Liver (tissue), 9 donors: ENCODE data around the gene AGBL4. TPM values are rescaled to one million over a fixed set of nuclear protein-coding genes. Genes with fewer than 3 reads are reported as not detected.

Experiments used
- DNase-seq: peaks from one replicate; pipeline ENCODE4 v3.0.0-alpha.2; 2017; ENCODE audit warnings: low spot score
- H3K27ac ChIP-seq, 2 donors: one replicate each; pipeline ENCODE4 v1.7.0; 2013; ENCODE audit warnings: inconsistent platforms in 2 of 2, low read length in 2 of 2, control low read depth in 1 of 2, low read depth in 1 of 2, mild to moderate bottlenecking in 1 of 2
- H3K27me3 ChIP-seq, 4 donors: one replicate each; pipeline versions ENCODE4 v1.6.1 to v1.7.0; 2013; ENCODE audit warnings: low read length in 3 of 4, inconsistent platforms in 1 of 4, mild to moderate bottlenecking in 1 of 4, moderate library complexity in 1 of 4; ENCODE audit not compliant: control insufficient read depth in 4 of 4, insufficient read depth in 4 of 4
- H3K36me3 ChIP-seq, 4 donors: one replicate each; pipeline versions ENCODE4 v1.6.1 to v1.7.0; 2013; ENCODE audit warnings: low read length in 3 of 4, mild to moderate bottlenecking in 3 of 4, low read depth in 1 of 4, moderate library complexity in 1 of 4; ENCODE audit not compliant: control insufficient read depth in 4 of 4, insufficient read depth in 3 of 4
- H3K4me1 ChIP-seq, 4 donors: one replicate each; pipeline versions ENCODE4 v1.6.1 to v1.7.0; 2013; ENCODE audit warnings: low read length in 3 of 4, mild to moderate bottlenecking in 3 of 4, moderate library complexity in 1 of 4; ENCODE audit not compliant: control insufficient read depth in 4 of 4, insufficient read depth in 4 of 4
- H3K4me3 ChIP-seq, 3 donors: one replicate each; pipeline versions ENCODE4 v1.6.1 to v1.7.0; 2013; ENCODE audit warnings: low read length in 3 of 3, control low read depth in 1 of 3, low read depth in 1 of 3, mild to moderate bottlenecking in 1 of 3
- H3K9ac ChIP-seq, 2 donors: one replicate each; pipeline ENCODE4 v1.7.0; 2013; ENCODE audit warnings: low read length in 2 of 2, mild to moderate bottlenecking in 2 of 2, moderate library complexity in 2 of 2, control low read depth in 1 of 2, low read depth in 1 of 2
- H3K9me3 ChIP-seq, 4 donors: one replicate each; pipeline versions ENCODE4 v1.6.1 to v1.7.0; 2013; ENCODE audit warnings: low read length in 3 of 4; ENCODE audit not compliant: control insufficient read depth in 4 of 4
- ATF3 ChIP-seq: IDR thresholded peaks from 2 replicates; pipeline ENCODE4 v1.6.1; 2016; ENCODE audit warnings: antibody characterized with exemption
- CTCF ChIP-seq: fragments of 150-350 bp; IDR thresholded peaks from 2 replicates; pipeline ENCODE4 v1.5.1; 2017; ENCODE audit warnings: improper control_type of control experiment, low read depth, low read length; ENCODE audit not compliant: missing input control
- FOXA1 ChIP-seq: IDR thresholded peaks from 2 replicates; pipeline ENCODE4 v1.6.1; 2016; ENCODE audit warnings: antibody characterized with exemption
- FOXA2 ChIP-seq: IDR thresholded peaks from 2 replicates; pipeline ENCODE4 v1.6.1; 2016; ENCODE audit warnings: antibody characterized with exemption
- GABPA ChIP-seq, 2 donors: IDR thresholded peaks in 1 of 2; conservative IDR thresholded peaks in 1 of 2; 2 replicates each; pipeline ENCODE4 v1.6.1; 2016; ENCODE audit warnings: antibody characterized with exemption in 2 of 2, mild to moderate bottlenecking in 1 of 2, moderate library complexity in 1 of 2
- HNF4A ChIP-seq, 2 donors: conservative IDR thresholded peaks; 2 replicates each; pipeline ENCODE4 v1.6.1; 2016; ENCODE audit warnings: antibody characterized with exemption in 2 of 2, mild to moderate bottlenecking in 2 of 2
- JUND ChIP-seq, 2 donors: IDR thresholded peaks; 2 replicates each; pipeline ENCODE4 v1.6.1; 2016; ENCODE audit warnings: antibody characterized with exemption in 2 of 2
- NR2F2 ChIP-seq: IDR thresholded peaks from 2 replicates; pipeline ENCODE4 v1.6.1; 2016; ENCODE audit warnings: antibody characterized with exemption
- RAD21 ChIP-seq, 2 donors: IDR thresholded peaks; 2 replicates each; pipeline ENCODE4 v1.6.1; 2016; ENCODE audit warnings: antibody characterized with exemption in 2 of 2, mild to moderate bottlenecking in 2 of 2
- REST ChIP-seq: IDR thresholded peaks from 2 replicates; pipeline ENCODE4 v1.6.1; 2016; ENCODE audit warnings: antibody characterized with exemption, mild to moderate bottlenecking
- RXRA ChIP-seq, 2 donors: IDR thresholded peaks; 2 replicates each; pipeline ENCODE4 v1.6.1; 2017 to 2018; ENCODE audit warnings: antibody characterized with exemption in 2 of 2, mild to moderate bottlenecking in 1 of 2
- SP1 ChIP-seq: IDR thresholded peaks from 2 replicates; pipeline ENCODE4 v1.6.1; 2018; ENCODE audit warnings: antibody characterized with exemption, mild to moderate bottlenecking
- TAF1 ChIP-seq: conservative IDR thresholded peaks from 2 replicates; pipeline ENCODE4 v1.6.1; 2016; ENCODE audit warnings: antibody characterized with exemption, mild to moderate bottlenecking
- WGBS: extraction: QIAGEN DNeasy Blood & Tissue Kit; methylation state at CpG from one replicate; pipeline ENCODE4 v1.1.7; 2013; 5-methylcytosine and 5-hydroxymethylcytosine counted together
- polyA plus RNA-seq, 2 donors: library from polyadenylated mRNA; stranded (reverse) in 1 of 2; unstranded in 1 of 2; fragments of 200-250 nt in 1 of 2; fragments of >200 nt in 1 of 2; fragmentation: Nextera tagmentation in 1 of 2; extraction: Ambion mirVana in 1 of 2; gene quantifications; one replicate each; pipeline versions ENCODE4 v1.2.1 to v1.2.3, GENCODE V29; 2013 to 2015
- total RNA-seq, 2 donors: library from RNA; depleted of rRNA; stranded (reverse); fragments of >200 nt; gene quantifications; one replicate each; pipeline ENCODE4 v1.2.3, GENCODE V29; 2014
- donor health status: healthy.
- donor health status: healthy.
- donor health status: healthy.
- donor health status: healthy.
- donor health status: healthy.

The AGBL4 gene
- total and polyA plus RNA-seq, 4 donors: 0.75 to 0.76 TPM; not detected in 2

GRCh38 chr1:49523764-49524163 is 500.0 kb downstream of the AGBL4 start (continued):
- TF ChIP-seq CTCF (no peak), ATF3 (no peak), HNF4A (conservative IDR thresholded peaks at IDR 0.05) (no peak), RXRA (IDR thresholded peaks at IDR 0.05) (no peak), JUND (IDR thresholded peaks at IDR 0.05) (no peak), NR2F2 (no peak)

- Histone ChIP-seq H3K9me3 (no peaks in the 10 kb centered on the region), H3K4me1 (no peaks in the 10 kb centered on the region), H3K27me3 (peaks cover 0 to 5% (median 0%) of the 10 kb centered on the region in 4 donors), H3K27ac (no peak overlapping the region), H3K4me3 (no peak overlapping the region), H3K9ac (no peak overlapping the region), H3K36me3 (no peaks in the 10 kb centered on the region)
- TF ChIP-seq FOXA1 (no peak), SP1 (no peak), ATF3 (no peak), TAF1 (no peak), GABPA (IDR thresholded peaks at IDR 0.05 in 1 of 2, conservative IDR thresholded peaks at IDR 0.05 in 1 of 2) (no peak), CTCF (no peak), REST (no peak), FOXA2 (no peak), RAD21 (IDR thresholded peaks at IDR 0.05) (no peak), HNF4A (conservative IDR thresholded peaks at IDR 0.05) (no peak), NR2F2 (no peak), JUND (IDR thresholded peaks at IDR 0.05) (no peak)
- 65% methylated on average over 1 of the region's 1 CpG for WGBS
- DNase-seq: no peak
Measured at GRCh38 chr1:49466961-49467360, 556.8 kb downstream of the AGBL4 start.
